Measurements from ENCODE around the gene WASHC4.
A peak's percentile ranks its signal among the peaks of the same experiment; 100 is the strongest.

Gene WASHC4

GRCh38 chr12:105083031-105083430 lies 24.5 kb upstream of the WASHC4 start:
- in situ Hi-C loops (cut with MboI; ENCODE audit: low pct_unique_long_range_greater_than_20kb, low sequenced_read_pairs, unreplicated experiment), result no loop called here
- no peak for TF ChIP-seq CTCF (IDR thresholded peaks at IDR 0.05; ENCODE audit: extremely low read depth, insufficient read depth, missing control alignments)
- no peak for DNase-seq (ENCODE audit: low spot score)

- in situ Hi-C loops (cut with MboI; ENCODE audit: low pct_unique_long_range_greater_than_20kb, low sequenced_read_pairs, unreplicated experiment), result no loop called here
- TF ChIP-seq CTCF (IDR thresholded peaks at IDR 0.05; ENCODE audit: extremely low read depth, insufficient read depth, missing control alignments), result no peak
- peak; percentile 22 for DNase-seq (ENCODE audit: low spot score)
Observed at GRCh38 chr12:105083551-105084105, 23.9 kb upstream of the WASHC4 start.

- DNase-seq (ENCODE audit: low spot score), result peak; percentile 77
- in situ Hi-C loops (cut with MboI; ENCODE audit: low pct_unique_long_range_greater_than_20kb, low sequenced_read_pairs, unreplicated experiment), result no loop called here
- TF ChIP-seq CTCF (IDR thresholded peaks at IDR 0.05; ENCODE audit: extremely low read depth, insufficient read depth, missing control alignments), result no peak
Observed at GRCh38 chr12:105084251-105085250, 23.0 kb upstream of the WASHC4 start, which contains the start of gene ALDH1L2. ALDH1L2 (minus strand) TSS chr12:105084458; CDS start chr12:105084436, 22 bp downstream.

GRCh38 chr12:105085501-105085900 lies 22.0 kb upstream of the WASHC4 start:
- DNase-seq (ENCODE audit: low spot score), result no peak
- in situ Hi-C loops (cut with MboI; ENCODE audit: low pct_unique_long_range_greater_than_20kb, low sequenced_read_pairs, unreplicated experiment), result no loop called here
- no peak for TF ChIP-seq CTCF (IDR thresholded peaks at IDR 0.05; ENCODE audit: extremely low read depth, insufficient read depth, missing control alignments)

- TF ChIP-seq CTCF (IDR thresholded peaks at IDR 0.05; ENCODE audit: extremely low read depth, insufficient read depth, missing control alignments), result no peak
- in situ Hi-C loops (cut with MboI; ENCODE audit: low pct_unique_long_range_greater_than_20kb, low sequenced_read_pairs, unreplicated experiment), result no loop called here
- DNase-seq (ENCODE audit: low spot score), result no peak
Observed at GRCh38 chr12:105089817-105090216, 17.7 kb upstream of the WASHC4 start.

- in situ Hi-C loops (cut with MboI; ENCODE audit: low pct_unique_long_range_greater_than_20kb, low sequenced_read_pairs, unreplicated experiment), result no loop called here
- TF ChIP-seq CTCF (IDR thresholded peaks at IDR 0.05; ENCODE audit: extremely low read depth, insufficient read depth, missing control alignments), result no peak
- DNase-seq (ENCODE audit: low spot score), result no peak
Observed at GRCh38 chr12:105090361-105090760, 17.2 kb upstream of the WASHC4 start.

Measured in GM13977 (cell line).